ENCODE measurements around the gene CYP2C8. TPM values are rescaled to one million over a fixed set of nuclear protein-coding genes. Genes with fewer than 3 reads are reported as not detected.

The CYP2C8 gene
- total and polyA plus RNA-seq, 2 donors (not counting 3 experiments of a cell fraction or from before 2014, with no cell fraction given) = 0.06 TPM; not detected in 1

DNA sequence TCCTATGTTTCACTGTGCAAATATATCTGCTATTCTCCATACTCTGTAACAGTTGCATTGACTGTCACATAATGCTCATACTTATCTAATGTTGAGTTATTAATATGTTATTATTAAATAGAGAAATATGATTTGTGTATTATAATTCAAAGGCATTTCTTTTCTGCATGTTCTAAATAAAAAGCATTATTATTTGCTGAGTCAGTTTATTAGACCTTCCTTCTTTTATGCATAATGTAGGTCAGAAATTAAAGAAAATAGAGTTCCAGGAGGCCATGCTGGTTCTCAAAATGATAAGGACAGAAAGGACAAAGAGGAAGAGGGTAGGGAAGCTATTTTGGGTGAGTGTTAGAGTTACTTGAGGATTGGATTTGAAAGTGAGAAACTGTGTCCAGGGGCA lies 80.1 kb downstream of the CYP2C8 start:
- FAIRE-seq = no peak
- Histone ChIP-seq H3K4me3 (replicated peaks in 1 of 3; ENCODE audit: insufficient read depth in 1 of 3, low read depth in 1 of 3, low read length in 3 of 3) (no peak overlapping the region), H3K9me3 (replicated peaks; ENCODE audit: control insufficient read depth, insufficient read depth, low read length) (no peaks in the 10 kb centered on the region), H3K79me2 (ENCODE audit: control insufficient read depth, insufficient read depth, low read length) (no peaks in the 10 kb centered on the region), H3K4me1 (ENCODE audit: control insufficient read depth, extremely low read depth, insufficient read depth, low read length) (no peaks in the 10 kb centered on the region), H3K9me1 (replicated peaks; ENCODE audit: control insufficient read depth, extremely low read depth, insufficient read depth, low read length) (no peaks in the 10 kb centered on the region), H2AFZ (ENCODE audit: low read depth, low read length) (no peak overlapping the region), H3K36me3 (ENCODE audit: control insufficient read depth in 2 of 2, extremely low read depth in 1 of 2, insufficient read depth in 2 of 2, low read length in 2 of 2) (no peaks in the 10 kb centered on the region), H4K20me1 (replicated peaks; ENCODE audit: control insufficient read depth, extremely low read depth, insufficient read depth, low read length) (no peaks in the 10 kb centered on the region), H3K27ac (ENCODE audit: insufficient read depth, low read depth, low read length) (no peak overlapping the region), H3K9ac (replicated peaks; ENCODE audit: extremely low read depth, insufficient read depth, low read length) (no peak overlapping the region), H3K4me2 (ENCODE audit: insufficient read depth, low read length) (no peak overlapping the region), H3K27me3 (ENCODE audit: control insufficient read depth in 2 of 2, insufficient read depth in 2 of 2, low read length in 2 of 2) (no peaks in the 10 kb centered on the region)
- ChIA-PET POLR2A (no interaction called here), CTCF (no interaction called here)
- dilution Hi-C loops (cut with MboI; ENCODE audit: extremely low pct_ligation_motif_present, low sequenced_read_pairs) = no loop called here
- BruUV-seq (replicated peaks) = no TSS peak
- intact Hi-C loops (cut with micrococcal nuclease) = no loop called here
- TF ChIP-seq EZH2 (IDR thresholded peaks at IDR 0.05; ENCODE audit: borderline replicate concordance, low read depth, low read length, severe bottlenecking) (no peak), FOS (IDR thresholded peaks at IDR 0.05; ENCODE audit: borderline replicate concordance, insufficient read depth, low read length) (no peak), JUN (IDR thresholded peaks at IDR 0.05; ENCODE audit: borderline replicate concordance, insufficient read depth, insufficient read length, low read depth) (no peak), POLR2AphosphoS5 (IDR thresholded peaks at IDR 0.05; ENCODE audit: insufficient read depth, low read depth, low read length) (no peak), GATA2 (IDR thresholded peaks at IDR 0.05; ENCODE audit: insufficient read depth, insufficient read length, low read depth, low read length) (no peak), MYC (IDR thresholded peaks at IDR 0.05; ENCODE audit: low read depth, low read length) (no peak), CTCF (IDR thresholded peaks at IDR 0.05; ENCODE audit: extremely low read depth in 1 of 2, insufficient read depth in 1 of 2, low read depth in 1 of 2, low read length in 2 of 2) (no peak), POLR2A (IDR thresholded peaks at IDR 0.05; ENCODE audit: low read depth, low read length) (no peak)
- TF ChIP-seq, protein P1, sequence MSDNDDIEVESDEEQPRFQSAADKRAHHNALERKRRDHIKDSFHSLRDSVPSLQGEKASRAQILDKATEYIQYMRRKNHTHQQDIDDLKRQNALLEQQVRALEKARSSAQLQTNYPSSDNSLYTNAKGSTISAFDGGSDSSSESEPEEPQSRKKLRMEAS (IDR thresholded peaks at IDR 0.05; ENCODE audit: insufficient read depth, insufficient read length) = no peak
- no peak for DNase-seq (ENCODE audit: low read depth, low spot score)

Small RNAs within 50 kb of the gene (small RNA-seq; reads per million reads assigned to genes)
- not detected for gene CYP2C60P (ENCODE audit: insufficient read depth, insufficient read length, low read depth, low replicate concordance)

Other genes starting within 250 kb of the CYP2C8 start
- not detected in 2 replicates for gene CYP2C9, start 130.8 kb downstream of the CYP2C8 start, total RNA-seq
- not detected in 2 replicates for gene CYP2C9, start 130.8 kb downstream of the CYP2C8 start, polyA plus RNA-seq
- not detected in 2 replicates for gene ACSM6, start 124.7 kb upstream of the CYP2C8 start, total RNA-seq
- gene ACSM6, start 124.7 kb upstream of the CYP2C8 start, polyA plus RNA-seq = not detected in 2 replicates
- 70.4 and 122 TPM in 2 replicates for gene PDLIM1, start 221.5 kb upstream of the CYP2C8 start, total RNA-seq
- gene PDLIM1, start 221.5 kb upstream of the CYP2C8 start, polyA plus RNA-seq = 84.8 and 91.1 TPM in 2 replicates